Measurements from ENCODE around the gene KRTAP10-4.

KRTAP10-4 gene

GRCh38 chr21:44611551-44611950 lies 38.0 kb downstream of the KRTAP10-4 start:
- TF ChIP-seq, protein P1, sequence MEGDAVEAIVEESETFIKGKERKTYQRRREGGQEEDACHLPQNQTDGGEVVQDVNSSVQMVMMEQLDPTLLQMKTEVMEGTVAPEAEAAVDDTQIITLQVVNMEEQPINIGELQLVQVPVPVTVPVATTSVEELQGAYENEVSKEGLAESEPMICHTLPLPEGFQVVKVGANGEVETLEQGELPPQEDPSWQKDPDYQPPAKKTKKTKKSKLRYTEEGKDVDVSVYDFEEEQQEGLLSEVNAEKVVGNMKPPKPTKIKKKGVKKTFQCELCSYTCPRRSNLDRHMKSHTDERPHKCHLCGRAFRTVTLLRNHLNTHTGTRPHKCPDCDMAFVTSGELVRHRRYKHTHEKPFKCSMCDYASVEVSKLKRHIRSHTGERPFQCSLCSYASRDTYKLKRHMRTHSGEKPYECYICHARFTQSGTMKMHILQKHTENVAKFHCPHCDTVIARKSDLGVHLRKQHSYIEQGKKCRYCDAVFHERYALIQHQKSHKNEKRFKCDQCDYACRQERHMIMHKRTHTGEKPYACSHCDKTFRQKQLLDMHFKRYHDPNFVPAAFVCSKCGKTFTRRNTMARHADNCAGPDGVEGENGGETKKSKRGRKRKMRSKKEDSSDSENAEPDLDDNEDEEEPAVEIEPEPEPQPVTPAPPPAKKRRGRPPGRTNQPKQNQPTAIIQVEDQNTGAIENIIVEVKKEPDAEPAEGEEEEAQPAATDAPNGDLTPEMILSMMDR (IDR thresholded peaks at IDR 0.05; ENCODE audit: insufficient read depth, low read length, poor library complexity, severe bottlenecking): no peak
- Histone ChIP-seq H3K4me3 (replicated peaks; ENCODE audit: low read depth, low read length) (no peak overlapping the region), H3K27me3 (replicated peaks; ENCODE audit: control insufficient read depth, insufficient read depth, low read length) (no peaks in the 10 kb centered on the region), H3K36me3 (ENCODE audit: control insufficient read depth, insufficient read depth, low read length) (no peaks in the 10 kb centered on the region)
- no peak for DNase-seq (ENCODE audit: extremely low read depth, insufficient read length)

- Histone ChIP-seq H3K36me3 (ENCODE audit: control insufficient read depth, insufficient read depth, low read length) (no peaks in the 10 kb centered on the region), H3K27me3 (replicated peaks; ENCODE audit: control insufficient read depth, insufficient read depth, low read length) (no peaks in the 10 kb centered on the region), H3K4me3 (replicated peaks; ENCODE audit: low read depth, low read length) (no peak within 1 kb of the TSS)
- TF ChIP-seq, protein P1 (IDR thresholded peaks at IDR 0.05; ENCODE audit: insufficient read depth, low read length, poor library complexity, severe bottlenecking): no peak
- no peak for DNase-seq (ENCODE audit: extremely low read depth, insufficient read length)
Observed at GRCh38 chr21:44612029-44612486, 38.5 kb downstream of the KRTAP10-4 start, which contains the start of gene KRTAP10-8. KRTAP10-8 (plus strand) TSS chr21:44612079; CDS start chr21:44612101, 22 bp downstream.

GRCh38 chr21:44612669-44613229 lies 39.2 kb downstream of the KRTAP10-4 start:
- TF ChIP-seq, protein P1 (IDR thresholded peaks at IDR 0.05; ENCODE audit: insufficient read depth, low read length, poor library complexity, severe bottlenecking): no peak
- DNase-seq (ENCODE audit: extremely low read depth, insufficient read length): no peak
- H3K27me3 ChIP-seq (replicated peaks; ENCODE audit: control insufficient read depth, insufficient read depth, low read length): no peaks in the 10 kb centered on the region
- no peaks in the 10 kb centered on the region for H3K36me3 ChIP-seq (ENCODE audit: control insufficient read depth, insufficient read depth, low read length)
- no peak overlapping the region for H3K4me3 ChIP-seq (replicated peaks; ENCODE audit: low read depth, low read length)

DNA sequence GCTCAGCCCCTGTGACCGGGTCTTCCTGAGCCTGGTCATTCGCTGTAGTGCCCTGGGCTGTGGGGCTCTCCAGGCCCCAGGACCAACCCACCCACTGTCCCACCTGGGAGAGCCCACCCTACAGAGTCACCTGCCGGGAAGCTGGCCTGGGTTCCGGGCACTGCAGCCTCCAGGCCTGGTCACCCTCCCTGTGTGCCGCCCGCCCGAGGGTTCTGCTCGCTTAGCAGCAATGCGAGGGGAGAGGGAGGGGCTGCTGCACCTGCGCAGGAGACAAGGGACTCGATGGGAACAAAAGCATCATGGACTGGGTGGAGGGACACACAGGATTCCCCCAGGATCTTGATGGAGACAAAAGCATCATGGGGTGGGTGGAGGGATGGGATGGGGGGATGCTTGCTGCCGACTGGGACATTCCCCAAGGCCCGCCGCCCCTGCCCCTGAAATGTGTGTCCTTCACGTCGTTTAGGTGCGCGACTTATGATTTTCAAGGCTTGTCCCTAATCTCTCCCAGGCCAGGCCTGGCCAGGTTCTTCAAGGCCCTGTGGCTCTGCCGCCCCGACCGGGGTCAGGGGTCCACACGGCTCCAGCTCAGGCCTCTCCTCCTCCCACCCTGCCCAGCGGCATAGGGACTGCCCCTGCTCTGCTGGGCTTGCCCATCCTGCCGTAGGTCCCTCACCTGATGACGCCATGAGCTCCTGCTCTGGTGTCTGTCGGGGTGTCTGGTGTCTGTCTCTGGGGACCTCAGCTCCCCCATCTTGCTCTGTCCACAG lies 40.0 kb downstream of the KRTAP10-4 start:
- H3K27me3 ChIP-seq (replicated peaks; ENCODE audit: control insufficient read depth, insufficient read depth, low read length): no peaks in the 10 kb centered on the region
- TF ChIP-seq, protein P1 (IDR thresholded peaks at IDR 0.05; ENCODE audit: insufficient read depth, low read length, poor library complexity, severe bottlenecking): no peak
- no peak overlapping the region for H3K4me3 ChIP-seq (replicated peaks; ENCODE audit: low read depth, low read length)
- no peaks in the 10 kb centered on the region for H3K36me3 ChIP-seq (ENCODE audit: control insufficient read depth, insufficient read depth, low read length)
- no peak for DNase-seq (ENCODE audit: extremely low read depth, insufficient read length)

- TF ChIP-seq, protein P1 (IDR thresholded peaks at IDR 0.05; ENCODE audit: insufficient read depth, low read length, poor library complexity, severe bottlenecking): no peak
- H3K4me3 ChIP-seq (replicated peaks; ENCODE audit: low read depth, low read length): no peak overlapping the region
- DNase-seq (ENCODE audit: extremely low read depth, insufficient read length): no peak
- no peaks in the 10 kb centered on the region for H3K27me3 ChIP-seq (replicated peaks; ENCODE audit: control insufficient read depth, insufficient read depth, low read length)
- no peaks in the 10 kb centered on the region for H3K36me3 ChIP-seq (ENCODE audit: control insufficient read depth, insufficient read depth, low read length)
Observed at GRCh38 chr21:44614161-44614631, 40.7 kb downstream of the KRTAP10-4 start.
